HepG2 (cell line): ENCODE measurements around the gene PREX1. TPM values are rescaled to one million over a fixed set of nuclear protein-coding genes. Genes with fewer than 3 reads are reported as not detected.

Source experiments
- CTCF ChIP-seq: sonication (generic); formaldehyde crosslinking; IDR thresholded peaks from 2 replicates; pipeline ENCODE4 v1.5.0; 2020; ENCODE audit warnings: mild to moderate bottlenecking, missing genetic modification reagents, moderate library complexity
- EZH2 ChIP-seq: conservative IDR thresholded peaks from 2 replicates; pipeline ENCODE4 v1.6.1; 2012; ENCODE audit warnings: mild to moderate bottlenecking, low read depth, low read length, moderate library complexity
- FOSL2 ChIP-seq: sonication (generic); formaldehyde crosslinking; IDR thresholded peaks from 2 replicates; pipeline ENCODE4 v1.4.0; 2020; ENCODE audit warnings: missing genetic modification reagents
- GABPB1 ChIP-seq: IDR thresholded peaks from 2 replicates; pipeline ENCODE4 v1.6.1; 2016; ENCODE audit warnings: mild to moderate bottlenecking, missing genetic modification reagents, moderate library complexity, missing compliant biosample characterization
- KDM2A ChIP-seq: sonication (generic); formaldehyde crosslinking; IDR thresholded peaks from 2 replicates; pipeline ENCODE4 v1.4.0; 2020; ENCODE audit warnings: low read depth, missing genetic modification reagents, borderline replicate concordance
- KDM5B ChIP-seq: sonication (generic); formaldehyde crosslinking; IDR thresholded peaks from 2 replicates; pipeline ENCODE4 v1.4.0; 2020; ENCODE audit warnings: missing genetic modification reagents, mild to moderate bottlenecking, borderline replicate concordance
- MAFK ChIP-seq, 2 experiments: IDR thresholded peaks in 1 of 2; conservative IDR thresholded peaks in 1 of 2; 2 replicates each; pipeline ENCODE4 v1.6.1; 2011; ENCODE audit warnings: improper control_type of control experiment in 2 of 2, low read length in 2 of 2
- MYC ChIP-seq: sonication (generic); formaldehyde crosslinking; IDR thresholded peaks from 2 replicates; pipeline ENCODE4 v1.9.0; 2021; ENCODE audit warnings: missing genetic modification reagents, borderline replicate concordance
- NFYC ChIP-seq: IDR thresholded peaks from 2 replicates; pipeline ENCODE4 v1.6.1; 2016; ENCODE audit warnings: missing genetic modification reagents, missing compliant biosample characterization
- NKX3-1 ChIP-seq: sonication (generic); formaldehyde crosslinking; IDR thresholded peaks from 2 replicates; pipeline ENCODE4 v1.5.0; 2020; ENCODE audit warnings: missing genetic modification reagents
- RARG ChIP-seq: sonication (generic); formaldehyde crosslinking; IDR thresholded peaks from 2 replicates; pipeline ENCODE4 v1.4.0; 2020; ENCODE audit warnings: low read depth, mild to moderate bottlenecking, missing genetic modification reagents
- UBTF ChIP-seq: sonication (generic); formaldehyde crosslinking; IDR thresholded peaks from 2 replicates; pipeline ENCODE4 v1.4.0; 2020; ENCODE audit warnings: mild to moderate bottlenecking, missing genetic modification reagents
- ZNF432 ChIP-seq: sonication (generic); formaldehyde crosslinking; IDR thresholded peaks from 2 replicates; pipeline ENCODE4 v1.5.0; 2020; ENCODE audit warnings: missing genetic modification reagents, mild to moderate bottlenecking, borderline replicate concordance
- ZNF501 ChIP-seq: sonication (generic); formaldehyde crosslinking; IDR thresholded peaks from 2 replicates; pipeline ENCODE4 v1.5.1; 2020; ENCODE audit warnings: mild to moderate bottlenecking, moderate library complexity, missing genetic modification reagents
- ZNF792 ChIP-seq: IDR thresholded peaks from 2 replicates; pipeline ENCODE4 v1.6.1; 2016
- polyA plus RNA-seq, 8 experiments: library from polyadenylated mRNA; depleted of rRNA in 3 of 8; stranded (reverse) in 7 of 8; unstranded in 1 of 8; fragments of >200 nt; fragmentation: Illumina TruSeq in 4 of 8; extraction: Trizol in 4 of 8; gene quantifications; 2 replicates each; pipeline versions ENCODE4 v1.2.1 to v1.2.3, GENCODE V29; 2011 to 2016; ENCODE audit warnings: low read depth in 4 of 8, missing spikeins in 1 of 8, mixed read lengths in 1 of 8; ENCODE audit not compliant: insufficient read depth in 1 of 8
- total RNA-seq, 5 experiments: library from RNA; depleted of rRNA; stranded (reverse); fragments of >200 nt; fragmentation: Illumina TruSeq; extraction: Trizol; gene quantifications; 2 replicates each; pipeline ENCODE4 v1.2.3, GENCODE V29; 2016; ENCODE audit warnings: low read depth in 1 of 5
- TF ChIP-seq, protein P1 (sequence below): sonication (generic); formaldehyde crosslinking; IDR thresholded peaks from 2 replicates; pipeline ENCODE4 v1.5.0; 2020; ENCODE audit warnings: mild to moderate bottlenecking, missing genetic modification reagents
- TF ChIP-seq, protein P2 (sequence below): sonication (generic); formaldehyde crosslinking; IDR thresholded peaks from 2 replicates; pipeline ENCODE4 v1.5.0; 2020; ENCODE audit warnings: missing genetic modification reagents
- TF ChIP-seq, protein P3 (sequence below), 2 experiments: IDR thresholded peaks; 2 replicates each; pipeline ENCODE4 v1.6.1; 2011 to 2012; ENCODE audit warnings: low read length in 2 of 2, borderline replicate concordance in 1 of 2, low read depth in 1 of 2, mild to moderate bottlenecking in 1 of 2, moderate library complexity in 1 of 2
- TF ChIP-seq, protein P4 (sequence below): IDR thresholded peaks from 2 replicates; pipeline ENCODE4 v1.6.1; 2016; ENCODE audit warnings: mild to moderate bottlenecking, missing biosample characterization, missing genetic modification reagents

Gene PREX1
- total and polyA plus RNA-seq, 2 of the 13 experiments (the other 11 are each of a cell fraction or from before 2014, with no cell fraction given), result 0.02 to 0.04 TPM

DNA sequence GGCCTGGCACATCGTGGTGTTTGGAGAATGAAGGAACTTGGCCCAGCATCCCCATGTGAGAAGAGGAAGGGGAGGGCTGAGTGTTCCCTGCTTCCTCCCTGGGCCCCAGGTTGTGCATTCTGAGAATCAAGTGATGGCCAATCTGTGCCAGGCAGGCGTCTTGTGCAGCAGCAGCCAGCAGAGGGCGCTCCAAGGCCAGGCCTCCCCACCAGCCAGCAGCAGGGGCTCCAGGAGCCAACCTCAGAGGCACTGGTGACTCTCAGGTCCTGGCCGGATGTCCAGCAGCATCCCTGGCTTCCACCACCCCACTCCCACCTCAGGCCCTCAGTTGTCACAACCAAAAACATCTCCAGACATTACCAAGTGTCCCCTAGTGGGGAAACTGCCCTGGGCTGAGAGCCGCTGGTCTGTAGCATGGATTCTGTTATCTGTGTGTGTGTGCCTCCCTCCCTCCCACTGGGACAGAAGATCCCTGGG is 192.0 kb downstream of the PREX1 start (continued):
- TF ChIP-seq, protein P1, sequence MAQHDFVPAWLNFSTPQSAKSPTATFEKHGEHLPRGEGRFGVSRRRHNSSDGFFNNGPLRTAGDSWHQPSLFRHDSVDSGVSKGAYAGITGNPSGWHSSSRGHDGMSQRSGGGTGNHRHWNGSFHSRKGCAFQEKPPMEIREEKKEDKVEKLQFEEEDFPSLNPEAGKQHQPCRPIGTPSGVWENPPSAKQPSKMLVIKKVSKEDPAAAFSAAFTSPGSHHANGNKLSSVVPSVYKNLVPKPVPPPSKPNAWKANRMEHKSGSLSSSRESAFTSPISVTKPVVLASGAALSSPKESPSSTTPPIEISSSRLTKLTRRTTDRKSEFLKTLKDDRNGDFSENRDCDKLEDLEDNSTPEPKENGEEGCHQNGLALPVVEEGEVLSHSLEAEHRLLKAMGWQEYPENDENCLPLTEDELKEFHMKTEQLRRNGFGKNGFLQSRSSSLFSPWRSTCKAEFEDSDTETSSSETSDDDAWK (CRISPR knock-in tag), result no peak
- TF ChIP-seq GABPB1 (CRISPR knock-in tag), result peak; percentile 38; the same call in 1 of the 2 replicates
- TF ChIP-seq ZNF792 (CRISPR knock-in tag), result no peak
- TF ChIP-seq, protein P2, sequence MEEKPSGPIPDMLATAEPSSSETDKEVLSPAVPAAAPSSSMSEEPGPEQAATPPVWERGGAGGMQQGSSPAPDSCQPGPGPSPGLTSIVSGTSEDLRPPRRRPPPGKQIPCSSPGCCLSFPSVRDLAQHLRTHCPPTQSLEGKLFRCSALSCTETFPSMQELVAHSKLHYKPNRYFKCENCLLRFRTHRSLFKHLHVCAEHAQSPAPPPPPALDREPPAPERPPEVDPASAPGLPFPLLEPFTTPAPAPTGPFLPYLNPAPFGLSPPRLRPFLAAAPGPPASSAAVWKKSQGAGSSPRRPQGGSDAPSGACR (CRISPR knock-in tag), result no peak
- TF ChIP-seq EZH2, result no peak
- TF ChIP-seq ZNF501 (CRISPR knock-in tag), result 0 out of 2 replicates have a peak, but pooled peaks have one; percentile 33
- TF ChIP-seq MYC, result peak; percentile 46; the same call in 1 of the 2 replicates
- no peak for TF ChIP-seq MAFK (conservative IDR thresholded peaks at IDR 0.05 in 1 of 2, IDR thresholded peaks at IDR 0.05 in 1 of 2; ENCODE audit: low read length in 2 of 2)
- TF ChIP-seq, protein P3, sequence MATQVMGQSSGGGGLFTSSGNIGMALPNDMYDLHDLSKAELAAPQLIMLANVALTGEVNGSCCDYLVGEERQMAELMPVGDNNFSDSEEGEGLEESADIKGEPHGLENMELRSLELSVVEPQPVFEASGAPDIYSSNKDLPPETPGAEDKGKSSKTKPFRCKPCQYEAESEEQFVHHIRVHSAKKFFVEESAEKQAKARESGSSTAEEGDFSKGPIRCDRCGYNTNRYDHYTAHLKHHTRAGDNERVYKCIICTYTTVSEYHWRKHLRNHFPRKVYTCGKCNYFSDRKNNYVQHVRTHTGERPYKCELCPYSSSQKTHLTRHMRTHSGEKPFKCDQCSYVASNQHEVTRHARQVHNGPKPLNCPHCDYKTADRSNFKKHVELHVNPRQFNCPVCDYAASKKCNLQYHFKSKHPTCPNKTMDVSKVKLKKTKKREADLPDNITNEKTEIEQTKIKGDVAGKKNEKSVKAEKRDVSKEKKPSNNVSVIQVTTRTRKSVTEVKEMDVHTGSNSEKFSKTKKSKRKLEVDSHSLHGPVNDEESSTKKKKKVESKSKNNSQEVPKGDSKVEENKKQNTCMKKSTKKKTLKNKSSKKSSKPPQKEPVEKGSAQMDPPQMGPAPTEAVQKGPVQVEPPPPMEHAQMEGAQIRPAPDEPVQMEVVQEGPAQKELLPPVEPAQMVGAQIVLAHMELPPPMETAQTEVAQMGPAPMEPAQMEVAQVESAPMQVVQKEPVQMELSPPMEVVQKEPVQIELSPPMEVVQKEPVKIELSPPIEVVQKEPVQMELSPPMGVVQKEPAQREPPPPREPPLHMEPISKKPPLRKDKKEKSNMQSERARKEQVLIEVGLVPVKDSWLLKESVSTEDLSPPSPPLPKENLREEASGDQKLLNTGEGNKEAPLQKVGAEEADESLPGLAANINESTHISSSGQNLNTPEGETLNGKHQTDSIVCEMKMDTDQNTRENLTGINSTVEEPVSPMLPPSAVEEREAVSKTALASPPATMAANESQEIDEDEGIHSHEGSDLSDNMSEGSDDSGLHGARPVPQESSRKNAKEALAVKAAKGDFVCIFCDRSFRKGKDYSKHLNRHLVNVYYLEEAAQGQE (IDR thresholded peaks at IDR 0.05; ENCODE audit: borderline replicate concordance in 1 of 2, low read depth in 1 of 2, low read length in 2 of 2), result no peak
- TF ChIP-seq CTCF (CRISPR knock-in tag), result peak; percentile 95
- TF ChIP-seq NFYC (CRISPR knock-in tag), result no peak
- TF ChIP-seq ZNF432 (CRISPR knock-in tag), result no peak
- TF ChIP-seq NKX3-1, result no peak
- 0 out of 2 replicates have a peak, but pooled peaks have one; percentile 28 for TF ChIP-seq KDM5B (CRISPR knock-in tag)
- peak; percentile 33; the same call in 1 of the 2 replicates for TF ChIP-seq KDM2A (CRISPR knock-in tag)
- TF ChIP-seq FOSL2 (CRISPR knock-in tag), result peak; percentile 35; the same call in 1 of the 2 replicates
- TF ChIP-seq RARG, result no peak
- TF ChIP-seq UBTF (CRISPR knock-in tag), result no peak
- TF ChIP-seq, protein P4, sequence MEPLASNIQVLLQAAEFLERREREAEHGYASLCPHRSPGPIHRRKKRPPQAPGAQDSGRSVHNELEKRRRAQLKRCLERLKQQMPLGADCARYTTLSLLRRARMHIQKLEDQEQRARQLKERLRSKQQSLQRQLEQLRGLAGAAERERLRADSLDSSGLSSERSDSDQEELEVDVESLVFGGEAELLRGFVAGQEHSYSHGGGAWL, result 0 out of 2 replicates have a peak, but pooled peaks have one; percentile 16
